Measurements from ENCODE around the gene HOXD8.

Gene HOXD8

GRCh38 chr2:176128982-176129796 lies at the start of gene HOXD8:
Gene HOXD8, plus strand, starts transcription at chr2:176129705. Its CDS starts 662 bp downstream, at chr2:176130367.
- no peak for DNase-seq

GRCh38 chr2:176079831-176080539 lies 49.5 kb upstream of the HOXD8 start:
- no peak for DNase-seq

DNA sequence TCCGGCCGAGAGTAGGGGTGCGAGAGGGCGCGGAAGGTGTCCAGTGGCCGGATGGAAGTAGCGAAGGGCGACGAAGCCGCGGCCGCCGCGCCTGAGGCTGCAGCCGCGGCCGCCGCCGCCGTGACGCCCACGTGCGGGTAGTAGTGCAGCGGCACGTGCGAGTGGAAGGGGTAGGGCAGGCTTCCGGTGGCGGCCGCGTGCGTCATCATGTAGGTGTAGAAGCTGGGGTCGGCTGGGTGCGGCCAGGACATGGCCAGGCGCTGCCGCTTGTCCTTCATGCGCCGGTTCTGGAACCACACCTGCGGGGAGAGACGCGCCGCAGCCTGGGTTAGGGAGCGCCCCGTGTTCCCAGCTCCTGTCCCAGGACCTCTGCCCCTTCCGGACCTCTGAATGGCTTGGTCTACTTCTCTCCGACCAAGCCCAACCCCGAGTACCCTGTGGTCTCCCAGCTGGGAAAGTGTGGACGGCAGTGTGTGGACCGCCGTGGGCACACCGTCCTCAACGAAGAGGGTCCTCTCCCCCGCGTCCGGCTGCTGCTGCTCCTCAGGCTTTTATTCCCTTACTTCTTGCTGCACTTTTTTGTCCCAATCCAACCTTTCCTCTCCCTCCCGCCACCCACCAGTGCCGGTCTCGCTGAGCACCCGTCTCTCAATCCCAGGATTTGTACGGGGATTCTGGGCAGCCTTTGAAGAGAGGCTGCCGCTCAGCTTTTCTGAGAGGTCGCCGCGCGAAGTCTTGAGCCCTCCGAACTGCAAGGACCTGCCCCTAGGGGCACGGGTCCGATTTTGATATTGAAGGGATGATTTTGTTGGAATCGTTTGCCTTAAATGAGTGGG lies 48.7 kb upstream of the HOXD8 start:
- no peak for DNase-seq

- no peak for DNase-seq
These were observed 48.1 kb upstream of the HOXD8 start for GRCh38 chr2:176081376-176081836.

DNA sequence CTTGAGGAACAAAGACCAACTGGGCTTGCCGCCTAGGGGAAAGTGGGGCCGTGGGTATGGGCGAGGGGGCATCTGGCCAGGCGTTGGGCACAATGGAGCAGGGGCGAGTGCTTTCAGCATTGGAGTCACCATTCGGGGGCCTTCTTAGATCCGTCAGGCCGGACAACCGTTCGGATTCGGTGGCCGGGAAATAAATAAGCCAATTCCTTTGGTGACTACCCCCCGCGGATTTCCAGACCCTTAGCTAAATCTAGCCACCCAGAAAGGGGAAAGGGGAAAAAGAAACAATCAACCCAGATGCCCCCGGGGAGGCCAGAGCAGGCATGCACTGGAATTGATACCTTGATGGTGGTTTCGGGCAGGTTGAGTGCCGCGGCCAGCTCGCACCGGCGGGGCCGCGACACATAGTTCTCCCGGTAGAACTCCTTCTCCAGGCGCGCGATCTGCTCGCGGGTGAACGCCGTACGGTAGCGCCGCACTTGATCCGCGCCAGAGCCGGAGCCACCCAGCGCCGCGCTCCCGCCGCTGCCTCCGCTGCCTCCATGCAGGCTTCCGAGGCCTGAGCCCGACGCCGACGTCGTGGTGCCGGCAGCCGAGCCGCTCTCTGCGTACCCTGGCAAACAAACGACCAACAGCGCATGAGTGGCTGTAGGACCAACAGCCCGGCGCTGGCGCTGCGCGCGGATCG lies 47.5 kb upstream of the HOXD8 start:
- no peak for DNase-seq

- DNase-seq = no peak
These were observed 47.0 kb upstream of the HOXD8 start for GRCh38 chr2:176082525-176082823.

- DNase-seq = no peak
These were observed 46.4 kb upstream of the HOXD8 start for GRCh38 chr2:176082824-176083751.

DNA sequence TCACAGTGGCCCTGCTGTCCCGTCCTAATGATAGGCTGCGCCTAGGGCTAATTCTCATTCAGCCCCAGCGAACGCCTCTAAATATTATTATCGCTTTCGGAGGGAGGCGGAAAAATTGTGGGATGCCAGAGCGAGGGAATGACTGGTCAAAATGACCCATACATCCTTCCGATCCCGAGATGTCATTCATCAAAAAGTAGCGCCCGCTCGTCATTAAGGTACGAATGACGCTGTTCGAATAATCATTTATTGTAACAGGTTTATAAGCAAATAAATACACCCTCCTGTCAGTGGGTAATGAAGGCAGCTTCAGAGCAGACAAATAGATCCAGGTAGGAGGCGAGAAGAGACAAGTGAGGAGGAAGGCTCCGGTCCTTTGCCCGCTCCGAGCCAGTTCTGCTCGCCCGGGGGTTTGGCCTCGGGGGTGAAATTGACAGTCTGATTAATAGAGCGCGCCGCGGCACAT lies 45.7 kb upstream of the HOXD8 start, which contains the start of gene EVX2:
TSS of gene EVX2 (minus strand) at position 167 of the 466 bp plus-strand sequence. CDS start 186 bp downstream, outside the sequence.
- no peak for DNase-seq

DNA sequence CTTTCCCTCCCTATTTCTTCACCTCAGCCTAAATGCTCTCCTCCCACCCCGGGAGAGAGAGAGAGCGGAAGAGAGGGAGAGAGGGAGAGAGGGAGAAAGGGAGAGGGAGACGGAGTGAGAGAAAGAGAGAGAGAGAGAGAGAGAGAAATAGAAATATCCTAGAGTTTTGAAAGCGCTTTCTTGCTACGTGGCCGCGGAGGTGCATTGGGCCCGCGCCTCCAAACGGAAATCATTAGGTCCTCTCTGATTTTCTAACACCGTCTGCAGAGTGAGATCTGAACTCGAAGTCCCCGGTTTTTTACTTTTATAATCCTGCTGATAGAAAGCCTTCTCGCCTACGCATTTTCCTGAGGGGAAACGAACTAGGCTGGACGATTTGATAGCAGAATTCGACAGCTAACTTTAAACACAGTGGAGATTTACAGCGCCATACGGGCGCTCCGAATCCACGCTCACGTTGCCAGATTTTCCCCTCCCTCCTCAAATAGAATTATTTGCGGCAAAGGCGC lies 44.8 kb upstream of the HOXD8 start:
- no peak for DNase-seq

DNA sequence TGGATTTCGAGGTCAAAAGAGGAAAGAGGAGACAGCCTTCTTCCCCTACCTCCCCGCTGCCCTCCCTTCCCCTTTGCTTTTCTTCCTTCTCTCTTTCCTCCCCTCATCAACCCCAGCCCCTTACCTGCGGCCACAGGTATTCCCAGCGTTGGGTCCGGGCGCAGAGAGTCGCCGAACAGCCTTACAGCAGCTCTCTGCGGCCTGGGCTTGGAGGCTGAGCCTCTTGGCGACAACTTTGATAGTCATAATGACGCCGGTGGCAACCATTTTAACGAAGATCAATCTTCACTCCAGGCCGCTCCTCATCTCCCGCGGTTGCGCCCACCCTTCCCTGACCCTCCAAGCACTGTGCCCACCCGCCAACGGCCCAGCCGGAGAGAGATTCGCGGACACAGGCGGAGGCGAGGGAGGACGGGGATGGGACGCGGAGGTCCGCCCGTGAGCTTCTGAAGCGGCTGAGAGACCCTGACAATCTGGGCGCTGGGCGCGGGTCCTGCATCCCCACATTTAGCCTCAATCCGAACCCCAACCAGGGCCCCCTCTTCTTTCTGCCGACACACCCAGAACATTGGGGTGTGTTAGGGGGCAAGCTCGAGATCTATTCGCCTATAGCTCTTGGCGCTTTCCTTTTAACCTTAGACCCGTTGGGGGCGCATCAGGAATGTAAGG lies 44.3 kb upstream of the HOXD8 start:
- no peak for DNase-seq

- no peak for DNase-seq
These were observed 43.4 kb upstream of the HOXD8 start for GRCh38 chr2:176085861-176086771.

DNA sequence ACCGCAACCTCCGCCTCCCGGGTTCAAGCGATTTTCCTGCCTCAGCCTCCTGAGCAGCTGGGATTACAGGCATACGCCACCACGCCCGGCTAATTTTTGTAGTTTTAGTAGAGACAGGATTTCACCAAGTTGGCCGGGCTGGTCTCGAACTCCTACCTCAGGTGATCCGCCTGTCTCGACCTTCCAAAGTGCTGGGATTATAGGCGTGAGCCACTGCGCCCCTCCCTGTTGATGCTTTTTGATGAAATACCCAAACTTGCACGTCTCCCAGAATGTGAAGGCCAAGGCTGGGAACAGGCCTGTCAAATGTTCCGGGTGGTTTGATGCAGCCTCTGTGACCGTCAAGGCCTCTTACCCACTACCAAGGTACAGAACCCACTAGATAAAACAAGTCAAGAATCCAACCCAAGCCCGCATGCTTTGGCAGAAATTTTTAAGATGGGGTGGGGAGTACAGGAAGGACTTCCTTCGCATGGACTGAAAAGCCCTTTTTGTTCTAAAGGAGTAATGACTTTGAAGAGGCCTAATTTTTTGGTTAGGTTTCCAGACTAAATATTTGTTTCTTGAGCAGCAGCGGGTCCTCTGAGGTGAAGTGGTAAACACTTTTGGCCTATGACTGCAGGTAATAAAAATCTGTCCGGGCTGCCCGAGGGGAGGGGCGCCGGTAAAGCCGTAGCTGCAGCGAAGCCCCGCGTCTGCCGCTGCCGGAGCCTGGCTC lies 42.0 kb upstream of the HOXD8 start:
- no peak for DNase-seq

DNA sequence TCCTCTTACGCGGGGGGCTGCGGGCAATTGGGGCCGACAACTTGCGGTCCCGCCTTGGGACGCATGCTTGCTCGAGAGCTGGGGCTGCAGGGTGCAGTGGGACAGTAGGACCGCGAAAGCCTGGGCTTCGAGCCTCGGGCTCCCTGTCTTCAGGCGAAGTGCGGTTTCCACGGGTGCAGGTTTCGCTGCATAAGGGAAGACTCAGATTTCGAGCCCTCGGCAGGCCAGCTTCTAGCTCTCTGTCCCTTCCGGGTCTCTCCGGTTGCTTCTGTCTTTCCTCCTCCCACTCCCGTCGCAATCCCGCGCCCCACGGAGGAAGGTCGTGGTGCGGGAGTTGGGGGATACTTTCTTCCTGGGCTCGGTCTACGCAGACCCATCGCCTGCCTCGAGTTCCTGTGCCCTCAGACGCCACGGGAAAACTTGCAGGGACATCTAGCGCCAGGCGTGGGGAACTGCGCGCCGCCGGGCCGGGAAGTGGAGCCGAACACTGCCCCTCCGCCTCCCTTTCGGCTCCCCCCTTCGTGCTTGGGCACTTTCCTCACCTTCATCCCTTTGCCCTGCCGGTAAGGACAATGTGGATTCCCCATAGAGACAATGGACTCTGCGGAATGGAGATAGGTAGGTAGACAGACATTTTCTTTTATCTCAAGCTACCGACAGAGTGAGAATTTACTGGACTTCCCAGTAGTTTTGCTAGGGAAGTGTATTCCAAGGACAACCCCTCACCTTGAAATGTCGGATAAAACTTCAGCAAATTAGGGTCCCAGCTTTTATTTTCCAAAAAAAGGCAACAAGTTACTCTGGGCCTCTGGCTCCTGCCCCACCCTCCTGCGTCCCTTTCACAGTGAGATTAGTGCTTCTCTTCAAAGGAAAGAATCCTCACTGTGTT lies 41.2 kb upstream of the HOXD8 start:
- DNase-seq = no peak

DNA sequence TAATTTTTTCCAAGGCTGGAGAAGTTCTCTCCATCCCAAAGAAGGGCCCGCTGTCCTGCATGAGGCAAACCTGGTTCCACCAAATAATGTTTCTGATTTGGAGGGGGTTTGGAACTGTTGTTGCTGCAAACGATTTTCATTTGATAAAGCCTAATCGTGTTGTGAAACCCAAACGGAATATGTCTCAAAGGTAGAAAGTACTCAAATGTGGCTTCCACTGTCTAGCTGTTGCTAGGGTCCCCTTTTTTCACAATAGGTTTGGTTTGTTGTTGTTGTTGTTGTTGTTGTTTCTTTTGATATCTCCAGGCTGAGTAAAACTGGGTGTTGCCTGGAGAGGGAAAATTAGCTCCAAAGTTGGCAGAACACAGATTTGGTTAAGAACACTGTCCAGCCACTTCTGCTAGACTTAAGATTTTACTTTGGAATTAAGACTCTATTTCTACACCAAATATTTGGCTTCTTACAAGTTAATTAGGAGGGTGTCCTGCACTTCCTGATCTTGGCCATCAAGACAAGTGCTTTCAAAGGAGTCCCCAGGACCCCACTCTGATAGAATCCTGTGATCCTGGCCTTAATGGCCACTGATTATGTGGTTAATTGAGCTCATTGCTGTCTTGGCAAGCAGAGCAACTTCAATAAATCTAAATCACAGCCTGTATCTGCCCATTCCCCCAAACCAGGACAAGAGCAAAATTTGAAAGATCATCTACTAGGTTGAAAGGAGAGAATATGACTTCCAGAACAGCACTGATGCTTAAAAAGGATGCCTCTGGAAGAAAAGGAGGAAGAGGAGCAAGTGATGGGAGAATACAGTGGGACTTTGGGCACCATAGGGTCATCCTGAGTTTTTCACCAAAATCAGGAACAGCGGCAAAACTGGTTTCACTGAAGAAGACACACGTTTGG lies 40.3 kb upstream of the HOXD8 start:
- DNase-seq = no peak

DNA sequence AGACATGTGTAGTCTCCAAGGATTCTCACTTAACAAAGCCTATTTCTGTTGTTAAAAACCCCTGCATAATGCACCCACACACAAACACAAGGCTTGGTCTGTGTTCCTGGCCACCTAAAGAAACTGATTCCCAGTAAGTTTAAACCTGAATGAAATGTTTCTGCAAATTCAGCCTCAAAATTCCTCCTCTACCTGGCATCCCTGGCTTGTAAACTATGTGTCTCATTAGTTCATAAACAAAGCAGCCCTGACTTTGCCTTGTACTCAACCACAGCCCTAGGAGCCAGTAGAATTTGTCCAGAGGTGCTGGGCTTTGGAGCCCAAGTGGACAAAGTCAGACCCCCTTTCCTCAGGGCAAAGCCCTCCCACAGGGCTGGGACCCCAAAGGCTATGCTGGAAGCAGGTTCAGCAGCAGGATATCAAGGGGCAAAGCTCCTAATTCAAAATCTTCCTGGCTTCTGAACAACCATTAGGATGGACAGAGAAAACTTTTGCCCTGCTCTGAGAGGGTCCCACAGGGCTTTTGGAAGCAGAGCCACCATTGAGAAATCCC lies 39.6 kb upstream of the HOXD8 start:
- no peak for DNase-seq

DNA sequence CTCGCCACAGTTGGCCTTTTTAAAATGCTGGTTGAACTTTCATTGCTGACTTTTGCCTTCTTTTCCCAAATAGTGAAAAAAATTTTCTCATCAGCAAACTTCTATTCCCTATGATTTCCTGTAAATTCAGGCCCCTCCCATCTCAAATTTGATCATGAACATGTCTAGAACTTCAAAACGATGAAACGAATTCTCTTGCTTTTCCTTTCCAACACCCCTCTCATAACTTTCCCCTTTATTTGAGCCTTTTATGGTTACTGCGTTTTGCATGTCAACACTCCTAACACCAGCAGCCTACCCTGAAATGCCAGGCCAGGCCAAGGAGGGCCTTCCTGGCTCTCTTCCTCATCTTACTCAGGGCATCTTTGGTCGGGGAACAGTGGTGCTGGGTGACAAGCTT lies 38.6 kb upstream of the HOXD8 start:
- no peak for DNase-seq
